DMS 273 treated with DMSO at 0.1 percent for 48 hours (cell line): Measurements from ENCODE around the gene H2BW2.
"Not testable (repeated sequence)": the region's sequence is repeated elsewhere in the genome, so short reads cannot be mapped to it uniquely, and the experiment has no call there.

ENCODE experiments used
- DNase-seq: peaks from one replicate; lab custom pipeline; 2025; lab: John Stamatoyannopoulos, UW

Gene H2BW2

GRCh38 chrX:104039689-104040505, at the start of gene H2BW2:
Gene H2BW2 (plus strand): TSS chrX:104039956. CDS start chrX:104039995, 39 bp downstream.
- DNase-seq, result no peak

DNA sequence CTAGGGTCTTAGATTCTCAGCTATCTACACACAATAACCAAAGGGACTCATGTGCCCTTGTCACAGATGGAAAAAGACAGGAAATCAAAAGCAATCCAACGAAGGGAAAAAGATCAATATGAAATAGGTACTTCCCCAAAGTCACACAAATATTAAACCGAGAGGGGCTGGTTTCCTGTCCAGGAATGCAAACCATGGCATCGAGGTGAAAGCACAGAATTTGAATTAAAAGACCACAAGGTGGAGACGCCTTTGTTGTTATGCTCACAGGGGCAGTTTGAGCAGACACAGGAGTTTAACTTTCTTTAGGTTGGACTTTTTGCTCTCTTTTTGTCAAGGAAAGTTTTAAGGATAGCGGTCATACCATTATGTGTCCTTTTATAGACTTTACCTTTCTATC, 40.5 kb upstream of the H2BW2 start:
- DNase-seq, result no peak

GRCh38 chrX:104008831-104009230, 30.9 kb upstream of the H2BW2 start:
- DNase-seq, result no peak

DNA sequence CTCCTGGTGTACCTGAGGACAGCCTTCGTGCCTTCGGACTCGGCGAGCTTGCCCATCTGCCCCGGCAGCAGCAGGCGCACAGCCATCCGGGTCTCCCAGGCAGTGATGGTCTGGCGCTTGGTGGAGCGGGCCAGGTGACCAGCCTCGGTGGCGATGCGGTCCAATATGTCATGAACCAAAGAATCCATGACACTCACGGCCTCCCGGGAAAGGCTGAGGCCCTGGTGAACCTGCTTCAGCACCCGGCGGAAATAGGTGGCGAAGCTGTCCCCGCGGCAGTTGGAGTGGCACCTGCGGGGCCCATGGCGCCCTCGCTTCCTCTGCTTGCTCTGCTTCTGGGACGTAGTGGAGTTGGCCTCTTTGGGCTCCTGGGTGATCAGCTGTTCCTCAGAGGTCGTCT, 26.6 kb upstream of the H2BW2 start:
- DNase-seq, result no peak

- no peak for DNase-seq
Observed at GRCh38 chrX:104013606-104014005, 26.1 kb upstream of the H2BW2 start, which contains the start of gene H2BW1. Gene H2BW1 (minus strand): TSS chrX:104013708. CDS start chrX:104013576, 132 bp downstream.

DNA sequence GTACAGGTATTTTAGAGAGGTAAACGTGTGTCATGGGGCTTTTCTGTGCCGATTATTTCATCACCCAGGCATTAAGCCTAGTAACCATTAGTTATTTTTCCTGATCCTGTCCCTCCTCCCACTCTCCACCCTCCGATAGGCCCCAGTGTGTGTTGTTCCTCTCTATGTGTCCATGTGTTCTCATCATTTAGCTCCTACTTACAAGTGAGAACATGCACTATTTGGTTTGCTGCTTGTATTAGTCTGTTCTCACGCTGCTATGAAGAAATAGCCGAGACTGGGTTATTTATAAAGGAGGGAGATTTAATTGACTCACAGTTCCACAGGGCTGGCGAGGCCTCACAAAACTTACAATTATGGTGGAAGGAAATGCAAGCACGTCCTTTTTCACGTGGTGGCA, 24.2 kb upstream of the H2BW2 start:
- DNase-seq, result not testable (repeated sequence)

DNA sequence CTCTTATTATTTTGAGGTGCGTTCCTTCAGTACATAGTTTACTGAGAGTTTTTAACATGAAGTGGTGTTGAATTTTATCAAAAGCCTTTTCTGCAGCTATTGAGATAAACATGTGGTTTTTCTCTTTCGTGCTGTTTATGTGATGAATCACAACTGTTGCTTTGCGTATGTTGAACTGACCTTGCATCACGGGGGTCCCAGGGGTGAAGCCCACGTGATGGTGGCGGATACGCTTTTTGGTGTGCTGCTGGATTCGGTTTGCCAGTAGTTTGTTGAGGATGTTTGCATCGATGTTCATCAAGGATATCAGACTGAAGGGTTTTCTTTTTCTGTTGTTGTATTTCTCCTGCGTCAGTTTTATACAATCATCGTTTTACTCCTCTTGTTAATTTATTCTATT, 21.6 kb upstream of the H2BW2 start:
- no peak for DNase-seq

- no peak for DNase-seq
Observed at GRCh38 chrX:104041003-104041402, 1.2 kb downstream of the H2BW2 start.

DNA sequence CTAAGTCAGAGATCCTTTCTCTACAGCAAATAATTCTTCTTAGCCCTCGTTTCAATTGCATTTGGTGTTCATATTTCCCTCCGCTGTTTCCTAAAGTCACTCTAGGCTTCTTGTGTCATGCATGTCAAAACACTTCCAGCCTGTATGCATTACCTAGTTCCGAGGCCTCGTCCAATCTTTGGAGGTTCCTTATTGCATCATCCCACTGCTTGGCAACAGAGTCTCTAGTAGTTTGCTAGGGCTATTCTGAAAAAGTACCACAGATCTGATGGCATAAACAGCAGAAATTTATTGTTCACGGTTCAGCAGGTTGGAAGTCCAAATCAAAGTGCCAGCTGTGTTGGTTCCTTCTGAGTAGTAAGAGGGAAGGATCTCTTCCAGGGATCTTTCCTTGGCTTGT, 5.9 kb downstream of the H2BW2 start:
- DNase-seq, result no peak

DNA sequence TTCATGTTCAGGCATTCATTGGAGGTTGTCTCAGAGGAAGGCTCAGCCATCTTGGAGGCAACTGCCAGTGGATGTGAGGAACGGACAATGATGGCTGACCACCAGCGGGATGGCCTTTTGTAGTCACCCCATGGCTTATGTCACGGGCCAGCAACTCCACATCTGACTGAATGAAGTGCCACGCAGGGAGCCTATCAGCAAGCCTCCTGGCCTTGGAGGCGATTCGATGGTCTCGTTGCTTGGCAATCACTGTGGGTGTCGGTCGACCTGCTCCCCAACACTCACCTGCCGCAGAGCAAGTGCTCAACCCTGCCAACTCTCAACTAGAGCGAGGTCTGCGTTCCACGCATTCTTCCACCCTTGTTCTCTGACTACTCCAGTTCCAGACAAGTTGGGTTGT, 7.4 kb downstream of the H2BW2 start:
- DNase-seq, result no peak

DNA sequence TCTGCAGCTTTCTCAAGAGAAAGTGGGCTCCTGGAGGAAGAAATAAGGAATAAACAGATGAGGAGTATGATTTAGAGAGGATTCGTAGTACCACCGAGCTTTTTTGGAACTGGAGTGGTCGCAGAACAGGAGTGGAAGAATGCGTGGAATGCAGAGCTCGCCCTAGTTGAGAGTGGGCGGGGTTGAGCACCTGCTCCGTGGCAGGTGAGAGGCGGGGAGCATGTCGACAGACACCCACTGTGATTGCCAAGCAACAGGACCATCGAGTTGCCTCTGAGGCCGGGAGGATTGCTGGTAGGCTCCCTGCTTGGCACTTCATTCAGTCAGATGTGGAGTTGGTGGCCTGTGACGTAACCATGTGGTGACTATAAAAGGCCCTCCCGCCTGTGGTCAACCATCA, 15.2 kb downstream of the H2BW2 start:
- not testable (repeated sequence) for DNase-seq

GRCh38 chrX:104062636-104063035, 22.9 kb downstream of the H2BW2 start:
- not testable (repeated sequence) for DNase-seq

DNA sequence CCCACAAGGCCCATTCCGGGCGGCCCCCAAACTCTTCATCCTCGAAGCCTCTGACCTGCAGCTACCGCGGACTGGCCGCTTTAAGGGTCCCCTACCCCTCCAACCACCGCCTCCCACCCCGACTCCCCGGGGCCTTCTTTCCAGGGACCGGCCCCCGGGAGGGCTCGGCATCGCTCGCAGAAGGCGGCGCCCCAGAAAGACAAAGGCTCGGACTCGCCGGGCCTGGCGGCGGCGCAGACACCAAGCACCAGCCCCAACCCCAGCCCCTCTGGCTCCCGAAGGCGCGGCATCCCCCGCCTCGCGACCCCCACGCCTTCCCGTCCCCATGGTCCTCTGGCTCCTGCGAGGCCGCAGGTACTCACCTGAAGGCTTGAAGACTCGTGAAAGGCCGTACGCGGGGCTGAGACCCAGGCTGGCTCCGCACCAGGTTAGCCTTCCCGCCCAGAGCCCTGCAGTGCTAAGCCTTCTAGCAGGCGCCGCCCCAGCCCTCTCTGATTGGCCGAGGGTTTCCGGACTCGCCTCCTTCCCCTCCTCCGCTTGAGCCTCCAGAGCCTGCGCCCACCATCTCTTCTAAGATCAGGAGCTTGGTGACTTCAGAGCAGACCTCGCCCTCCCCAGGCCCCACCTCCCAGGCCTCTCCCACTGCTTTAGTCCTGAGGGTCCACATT, 36.2 kb downstream of the H2BW2 start, which contains the start of gene TMSB15C:
TSS of gene TMSB15C (minus strand) at position 459 of the 668 bp plus-strand sequence.
- not testable (repeated sequence) for DNase-seq

- DNase-seq, result not testable (repeated sequence)
Observed at GRCh38 chrX:104077854-104078253, 38.1 kb downstream of the H2BW2 start.

DNA sequence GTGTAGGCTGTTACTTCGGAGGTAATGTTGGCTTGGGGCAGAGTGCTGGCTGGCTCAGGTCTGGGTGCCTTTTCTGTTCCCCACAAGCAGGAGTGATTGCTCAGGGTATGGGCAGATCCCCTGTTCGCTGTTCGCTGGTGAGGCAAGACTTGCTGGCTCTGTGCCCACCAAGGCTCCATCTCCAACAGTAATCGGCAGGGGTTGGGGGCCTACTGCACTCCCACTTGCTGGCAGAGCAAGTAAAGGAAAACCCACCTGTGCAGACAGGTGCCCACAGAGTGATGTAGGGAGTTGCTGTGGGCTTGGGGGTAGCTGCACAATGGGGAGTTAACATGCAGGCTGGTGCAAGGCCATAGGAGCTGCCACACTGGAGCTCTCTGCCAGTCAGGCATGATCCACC, 44.3 kb downstream of the H2BW2 start:
- no peak for DNase-seq

DNA sequence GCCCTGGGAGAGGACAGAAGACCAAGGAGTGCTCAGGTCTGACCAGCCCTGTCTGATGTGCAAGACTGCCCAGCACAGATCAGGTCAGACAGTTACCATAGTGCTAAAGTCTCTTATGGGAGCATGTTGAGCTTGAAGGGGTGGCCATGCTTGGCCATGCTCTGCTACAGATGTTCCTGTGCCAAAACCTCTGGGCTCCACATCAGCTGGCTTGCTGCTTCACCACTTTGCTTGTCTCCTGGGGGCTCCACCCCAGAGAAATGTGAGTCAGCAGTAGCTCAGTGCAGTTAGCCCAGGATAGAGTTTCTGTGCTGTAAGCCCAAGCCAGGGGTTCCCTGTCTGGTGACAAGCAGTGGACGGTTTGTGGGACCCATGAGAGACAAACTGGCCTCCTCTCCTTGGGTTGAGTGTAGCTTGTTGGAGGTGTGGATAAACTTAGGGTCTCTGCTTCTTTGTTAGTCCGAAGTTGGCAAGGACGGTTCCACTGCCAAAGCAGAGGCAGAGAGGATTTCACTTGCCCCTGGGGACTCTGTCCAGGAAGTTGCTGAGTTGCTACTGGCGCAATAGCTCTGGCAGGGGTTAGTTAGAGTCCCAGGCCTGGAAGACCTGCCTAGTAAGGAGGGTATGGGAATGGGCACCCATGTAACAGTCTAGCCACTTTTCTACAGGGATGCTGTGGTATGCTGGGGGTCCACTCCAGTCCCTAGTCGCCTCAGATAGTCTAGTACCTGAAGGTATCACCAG, 45.0 kb downstream of the H2BW2 start:
- DNase-seq, result no peak

DNA sequence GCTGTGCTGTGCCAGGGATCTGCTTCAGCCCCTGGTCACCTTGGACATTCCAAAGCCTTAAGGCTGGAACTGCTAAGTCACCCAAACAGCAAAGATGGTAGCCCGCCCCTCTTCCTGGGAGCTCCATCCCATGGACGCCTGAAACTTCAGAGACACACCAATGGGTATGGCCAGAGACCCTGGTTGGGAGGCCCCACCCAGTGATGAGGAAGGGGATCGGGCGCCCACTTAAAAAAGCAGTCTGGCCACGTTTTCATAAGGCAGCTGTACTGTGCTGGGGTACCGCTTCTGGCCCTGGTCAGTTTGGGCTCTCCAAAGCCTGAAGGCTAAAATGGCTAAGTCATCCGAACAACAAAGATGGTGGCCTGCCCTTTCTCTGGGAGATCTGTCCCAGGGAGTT, 45.7 kb downstream of the H2BW2 start:
- DNase-seq, result no peak

DNA sequence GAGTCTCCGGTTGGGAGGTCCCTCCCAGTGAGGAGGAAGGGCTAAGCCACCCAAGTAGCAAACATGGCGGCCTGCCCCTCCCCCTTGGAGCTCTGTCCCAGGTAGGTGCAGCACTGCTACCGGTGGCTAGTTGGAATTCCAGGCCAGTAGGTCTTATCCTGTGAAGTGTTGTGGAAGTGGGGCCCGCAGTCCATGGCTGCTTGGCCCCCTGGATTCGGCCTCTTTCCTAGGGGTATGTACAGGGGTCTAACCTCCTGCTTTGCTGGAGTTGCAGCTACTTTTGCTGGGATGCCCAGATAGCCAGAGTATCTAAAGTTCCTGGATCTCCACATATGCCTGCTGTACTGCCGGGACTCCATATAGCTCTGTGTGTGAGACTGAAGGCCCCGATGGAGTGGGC, 46.2 kb downstream of the H2BW2 start:
- no peak for DNase-seq
